ENCODE results near the gene KRTAP5-1.
"Not testable (repeated sequence)": the region's sequence is repeated elsewhere in the genome, so short reads cannot be mapped to it uniquely, and the experiment has no call there.

Gene KRTAP5-1

DNA sequence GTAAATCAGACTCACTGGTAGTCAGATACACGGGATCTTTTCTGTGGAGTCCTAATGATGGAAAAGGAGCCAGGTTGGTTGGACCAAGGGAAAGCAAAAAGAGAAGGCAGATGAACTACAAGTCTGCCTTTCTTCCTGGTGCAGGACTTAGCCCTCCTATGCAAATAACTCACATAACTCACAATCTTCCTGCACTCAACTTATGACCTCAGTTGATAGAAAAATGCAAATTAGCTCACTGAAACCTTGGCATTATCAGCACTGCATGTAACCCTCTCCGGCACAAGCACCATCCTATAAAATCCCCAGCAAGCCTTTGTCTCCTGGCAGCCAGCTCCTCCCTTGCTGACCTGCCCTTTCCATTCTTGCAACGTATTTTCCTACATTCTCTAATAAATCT lies 16.6 kb upstream of the KRTAP5-1 start:
- not testable (repeated sequence) for DNase-seq (ENCODE audit: low read depth in 1 of 2, low spot score in 1 of 2)

GRCh38 chr11:1600626-1601025 lies 15.5 kb upstream of the KRTAP5-1 start:
- no peak for DNase-seq (ENCODE audit: low read depth in 1 of 2, low spot score in 1 of 2)

- DNase-seq (ENCODE audit: low read depth in 1 of 2, low spot score in 1 of 2): no peak
Observed at GRCh38 chr11:1598816-1599215, 13.7 kb upstream of the KRTAP5-1 start.

DNA sequence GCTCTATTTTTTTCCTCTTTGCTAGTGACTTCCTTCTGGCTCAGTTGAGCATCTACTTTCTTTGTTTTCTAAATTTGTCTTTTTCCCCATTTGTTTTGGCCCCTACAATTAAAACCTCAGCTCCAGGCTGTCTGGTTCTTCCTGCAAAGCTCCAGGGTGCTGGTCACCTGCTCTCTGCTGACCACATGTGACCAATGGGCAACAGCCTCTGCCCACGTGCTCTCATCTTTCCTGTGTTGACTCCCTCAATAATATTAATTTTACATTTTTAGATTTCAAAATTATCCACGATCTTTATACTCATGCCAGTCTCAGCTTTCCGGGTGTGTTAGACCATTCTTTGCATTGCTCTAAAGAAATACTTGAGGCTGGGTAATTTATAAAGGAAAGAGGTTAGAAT lies 13.3 kb upstream of the KRTAP5-1 start:
- DNase-seq (ENCODE audit: low read depth in 1 of 2, low spot score in 1 of 2): not testable (repeated sequence)

GRCh38 chr11:1597994-1598380 lies 12.9 kb upstream of the KRTAP5-1 start, which contains the start of gene KRTAP5-2:
TSS of gene KRTAP5-2 (minus strand) at chr11:1598294. CDS start at chr11:1598250, 44 bp downstream.
- DNase-seq (ENCODE audit: low read depth in 1 of 2, low spot score in 1 of 2): no peak

DNA sequence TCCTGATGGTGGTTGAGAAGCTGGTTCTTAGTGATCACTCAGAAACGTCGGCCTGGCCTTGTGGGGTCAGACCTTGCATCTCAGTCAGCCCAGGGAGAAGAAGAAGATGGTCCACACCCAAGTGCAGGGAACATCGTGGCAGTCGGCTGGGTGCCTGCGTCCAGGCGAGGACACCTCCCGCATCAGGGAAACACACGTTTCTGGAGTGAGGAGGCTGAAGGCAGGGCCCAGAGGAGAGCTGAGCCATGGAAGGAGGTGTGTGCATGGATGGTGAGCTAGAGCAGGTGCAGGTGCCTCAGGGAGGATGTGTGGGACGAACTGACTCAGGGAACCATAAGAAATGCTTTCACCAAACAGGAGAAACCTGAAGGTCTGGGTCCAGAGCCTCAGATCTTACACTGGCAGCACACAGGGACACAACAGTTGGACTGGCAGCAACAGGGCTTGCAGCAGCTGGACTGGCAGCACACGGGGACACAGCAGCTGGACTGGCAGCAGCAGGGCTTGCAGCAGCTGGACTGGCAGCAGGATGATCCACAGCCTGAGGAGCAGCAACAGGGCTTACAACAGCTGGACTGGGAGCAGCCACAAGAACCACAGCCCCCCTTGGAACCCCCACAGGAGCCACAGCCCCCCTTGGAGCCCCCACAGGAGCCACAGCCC lies 12.4 kb upstream of the KRTAP5-1 start:
- no peak for DNase-seq (ENCODE audit: low read depth in 1 of 2, low spot score in 1 of 2)

- DNase-seq (ENCODE audit: low read depth in 1 of 2, low spot score in 1 of 2): not testable (repeated sequence)
Observed at GRCh38 chr11:1596576-1597121, 11.6 kb upstream of the KRTAP5-1 start.

- not testable (repeated sequence) for DNase-seq (ENCODE audit: low read depth in 1 of 2, low spot score in 1 of 2)
Observed at GRCh38 chr11:1595994-1596575, 11.0 kb upstream of the KRTAP5-1 start.

GRCh38 chr11:1592628-1593027 lies 7.5 kb upstream of the KRTAP5-1 start:
- DNase-seq (ENCODE audit: low read depth in 1 of 2, low spot score in 1 of 2): no peak

- no peak for DNase-seq (ENCODE audit: low read depth in 1 of 2, low spot score in 1 of 2)
Observed at GRCh38 chr11:1589996-1590395, 4.9 kb upstream of the KRTAP5-1 start.

DNA sequence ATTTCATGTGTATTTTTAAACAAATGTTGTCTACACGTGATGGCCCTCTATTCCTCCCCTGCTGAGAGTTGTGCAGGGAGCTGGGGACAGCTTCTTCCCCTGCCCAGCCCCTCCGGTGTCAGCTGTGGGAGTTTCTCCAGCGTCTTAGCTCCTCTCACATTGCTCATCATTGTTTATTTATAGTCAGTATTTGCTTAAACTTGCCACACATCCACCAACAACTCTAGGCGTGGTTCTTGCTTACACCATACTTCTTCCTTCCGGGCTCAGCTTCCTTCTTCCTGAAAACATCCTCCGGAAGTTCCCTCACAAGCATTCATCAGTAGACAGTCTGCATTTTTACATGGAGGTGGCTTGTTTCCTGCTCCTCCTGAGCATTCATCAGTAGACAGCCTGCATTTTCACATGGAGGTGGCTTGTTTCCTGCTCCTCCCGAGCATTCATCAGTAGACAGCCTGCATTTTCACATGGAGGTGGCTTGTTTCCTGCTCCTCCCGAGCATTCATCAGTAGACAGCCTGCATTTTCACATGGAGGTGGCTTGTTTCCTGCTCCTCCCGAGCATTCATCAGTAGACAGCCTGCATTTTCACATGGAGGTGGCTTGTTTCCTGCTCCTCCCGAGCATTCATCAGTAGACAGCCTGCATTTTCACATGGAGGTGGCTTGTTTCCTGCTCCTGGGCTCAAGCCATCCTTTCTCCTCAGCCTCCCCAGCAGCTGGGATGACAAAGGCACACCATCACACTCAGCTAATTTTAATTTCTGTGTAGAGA lies 4.3 kb upstream of the KRTAP5-1 start:
- not testable (repeated sequence) for DNase-seq (ENCODE audit: low read depth in 1 of 2, low spot score in 1 of 2)

DNA sequence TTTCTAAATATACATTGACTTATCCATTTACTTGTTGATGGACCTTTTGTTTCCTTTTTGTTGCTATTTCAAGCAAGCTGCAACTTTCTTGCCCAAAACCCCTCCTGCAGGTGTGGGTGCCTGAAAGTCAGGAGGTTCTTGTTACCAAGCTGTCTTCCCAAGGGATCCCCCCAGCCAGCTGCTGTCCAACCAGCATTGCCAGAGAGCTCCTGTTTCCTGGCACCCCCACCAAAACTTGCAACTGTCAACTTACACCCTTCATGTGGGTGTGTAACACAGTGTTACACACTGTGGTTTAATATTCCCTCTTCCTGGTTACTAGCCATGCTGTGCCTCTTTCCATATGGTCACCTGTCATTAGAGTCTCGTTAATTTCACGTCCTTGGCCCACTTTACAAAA lies 1.6 kb upstream of the KRTAP5-1 start:
- DNase-seq (ENCODE audit: low read depth in 1 of 2, low spot score in 1 of 2): no peak

DNA sequence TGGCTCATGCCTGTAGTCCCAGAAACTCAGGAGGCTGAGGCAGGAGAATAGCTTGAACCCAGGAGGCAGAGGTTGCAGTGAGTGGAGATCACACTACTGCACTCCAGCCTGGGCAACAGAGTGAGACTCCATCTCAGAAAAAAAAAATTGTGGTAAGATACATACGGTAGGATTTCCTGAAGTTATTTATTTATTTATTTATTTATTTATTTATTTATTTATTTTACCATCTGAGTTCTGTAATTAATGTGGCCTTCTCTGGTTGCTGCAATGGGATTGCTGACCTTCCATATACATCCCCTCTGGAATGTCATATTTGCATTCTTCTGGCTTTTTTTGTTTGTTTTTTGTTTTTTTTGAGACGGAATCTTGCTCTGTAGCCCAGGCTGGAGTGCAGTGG lies 2.2 kb downstream of the KRTAP5-1 start:
- not testable (repeated sequence) for DNase-seq (ENCODE audit: low read depth in 1 of 2, low spot score in 1 of 2)

DNA sequence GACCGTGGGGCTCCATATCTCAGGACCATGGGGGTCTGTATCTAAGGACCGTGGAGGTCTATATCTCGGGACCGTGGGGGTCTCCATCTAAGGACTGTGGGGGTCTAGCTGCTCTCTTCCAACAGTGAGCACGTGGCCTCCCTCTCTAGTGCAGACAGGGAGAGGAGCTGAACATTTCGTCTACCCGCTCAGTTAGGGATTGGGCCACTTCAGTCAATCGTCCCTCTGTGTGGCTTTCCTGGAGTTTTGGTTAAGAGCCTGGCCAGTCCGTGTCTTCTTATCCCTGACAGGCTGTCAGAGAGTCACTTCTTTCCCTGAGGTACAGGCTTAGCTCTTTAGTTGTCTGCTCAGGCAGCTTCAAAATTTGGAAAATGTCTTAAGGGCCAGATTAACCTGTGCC lies 3.1 kb downstream of the KRTAP5-1 start:
- no peak for DNase-seq (ENCODE audit: low read depth in 1 of 2, low spot score in 1 of 2)

GRCh38 chr11:1576825-1577224 lies 8.3 kb downstream of the KRTAP5-1 start:
- DNase-seq (ENCODE audit: low read depth in 1 of 2, low spot score in 1 of 2): no peak

- DNase-seq (ENCODE audit: low read depth in 1 of 2, low spot score in 1 of 2): not testable (repeated sequence)
Observed at GRCh38 chr11:1575756-1576155, 9.3 kb downstream of the KRTAP5-1 start.

GRCh38 chr11:1574933-1575242 lies 10.2 kb downstream of the KRTAP5-1 start:
- DNase-seq (ENCODE audit: low read depth in 1 of 2, low spot score in 1 of 2): no peak

DNA sequence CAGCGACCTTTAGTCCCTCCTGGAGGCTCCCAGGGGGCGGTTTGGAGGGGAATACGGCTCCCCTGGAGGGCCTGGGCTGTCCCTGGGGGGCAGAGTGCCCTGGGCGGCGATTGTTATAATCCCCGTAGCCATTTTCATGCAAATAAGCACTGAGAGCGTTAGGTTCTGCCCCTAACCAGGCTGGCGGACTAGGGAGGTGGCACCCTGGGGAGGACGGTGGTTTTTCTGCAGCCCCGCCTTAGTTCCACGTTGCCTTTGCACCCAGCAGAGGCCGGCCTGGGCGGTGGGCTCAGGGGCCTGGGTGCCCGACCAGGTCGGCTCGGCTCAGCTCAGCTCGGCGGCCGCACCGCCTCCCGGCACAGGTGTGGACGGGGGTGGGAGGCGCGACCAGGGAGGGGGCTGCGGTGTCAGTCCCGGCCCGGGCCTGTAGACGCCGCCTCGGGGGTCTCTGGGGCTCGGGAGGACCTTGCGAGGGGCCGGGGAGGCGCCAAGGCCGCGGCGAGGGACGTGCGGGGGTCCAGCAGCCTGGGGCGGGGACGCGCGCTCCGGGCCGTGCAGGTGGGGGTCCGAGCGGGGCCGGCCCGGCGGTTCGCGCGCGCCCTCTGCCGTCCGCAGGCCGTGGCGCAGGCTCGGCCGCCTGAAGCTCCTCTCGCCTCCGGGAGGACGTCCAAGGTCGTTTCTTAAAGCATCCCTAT lies 10.7 kb downstream of the KRTAP5-1 start:
- DNase-seq (ENCODE audit: low read depth in 1 of 2, low spot score in 1 of 2): peak in 1 of 2 donors; percentile 45

- no peak for DNase-seq (ENCODE audit: low read depth in 1 of 2, low spot score in 1 of 2)
Observed at GRCh38 chr11:1573903-1574237, 11.2 kb downstream of the KRTAP5-1 start.

- no peak for DNase-seq (ENCODE audit: low read depth in 1 of 2, low spot score in 1 of 2)
Observed at GRCh38 chr11:1573077-1573902, 11.8 kb downstream of the KRTAP5-1 start.

Data from activated T-helper 1 cell treated with anti-CD3 and anti-CD28 coated beads, Interleukin-2, amount 50 U/mL, for 16 hours (primary cell).